ENCODE results near the gene ATP10B.

DNA sequence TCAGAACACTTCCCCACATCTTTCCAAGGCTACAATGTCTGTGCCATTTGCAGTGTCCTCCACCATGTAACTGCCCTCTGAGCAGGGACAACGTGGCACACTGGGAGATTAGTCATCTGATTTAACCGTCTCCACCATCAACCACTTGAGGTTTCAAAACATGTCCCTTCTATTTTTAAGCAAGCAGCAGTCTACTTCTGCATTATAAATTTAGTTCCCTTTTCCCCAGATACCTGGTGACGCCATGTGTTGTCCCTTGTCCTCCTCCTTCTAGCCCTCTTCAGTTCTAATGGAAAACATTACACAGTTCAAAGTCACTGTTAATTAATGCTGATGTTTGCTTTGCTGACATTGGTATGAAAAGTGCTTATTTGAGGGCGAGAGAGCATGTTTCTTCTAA, 52.8 kb downstream of the ATP10B start:
- TF ChIP-seq, protein P1, sequence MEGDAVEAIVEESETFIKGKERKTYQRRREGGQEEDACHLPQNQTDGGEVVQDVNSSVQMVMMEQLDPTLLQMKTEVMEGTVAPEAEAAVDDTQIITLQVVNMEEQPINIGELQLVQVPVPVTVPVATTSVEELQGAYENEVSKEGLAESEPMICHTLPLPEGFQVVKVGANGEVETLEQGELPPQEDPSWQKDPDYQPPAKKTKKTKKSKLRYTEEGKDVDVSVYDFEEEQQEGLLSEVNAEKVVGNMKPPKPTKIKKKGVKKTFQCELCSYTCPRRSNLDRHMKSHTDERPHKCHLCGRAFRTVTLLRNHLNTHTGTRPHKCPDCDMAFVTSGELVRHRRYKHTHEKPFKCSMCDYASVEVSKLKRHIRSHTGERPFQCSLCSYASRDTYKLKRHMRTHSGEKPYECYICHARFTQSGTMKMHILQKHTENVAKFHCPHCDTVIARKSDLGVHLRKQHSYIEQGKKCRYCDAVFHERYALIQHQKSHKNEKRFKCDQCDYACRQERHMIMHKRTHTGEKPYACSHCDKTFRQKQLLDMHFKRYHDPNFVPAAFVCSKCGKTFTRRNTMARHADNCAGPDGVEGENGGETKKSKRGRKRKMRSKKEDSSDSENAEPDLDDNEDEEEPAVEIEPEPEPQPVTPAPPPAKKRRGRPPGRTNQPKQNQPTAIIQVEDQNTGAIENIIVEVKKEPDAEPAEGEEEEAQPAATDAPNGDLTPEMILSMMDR (IDR thresholded peaks at IDR 0.05), result no peak
- no peak for TF ChIP-seq POLR2A (IDR thresholded peaks at IDR 0.05)
